Aorta (tissue), 5 donors: Measurements from ENCODE around the gene WHRN. TPM values are rescaled to one million over a fixed set of nuclear protein-coding genes. Genes with fewer than 3 reads are reported as not detected.
A peak's percentile ranks its signal among the peaks of the same experiment; 100 is the strongest.

Experiments
- ATAC-seq: fragments of 200-7000 bp; cut with Tn5 transposase; one replicate; pipeline ENCODE4 v1.9.1; 2022; ENCODE audit warnings: moderate library complexity; ENCODE audit not compliant: low FRiP score
- DNase-seq, 2 donors: peaks; one replicate each; pipeline ENCODE4 v3.0.0-alpha.2; 2020
- H3K27ac ChIP-seq, 2 donors: one replicate each; pipeline ENCODE4 v1.5.1; 2013; ENCODE audit warnings: low read length in 2 of 2, mild to moderate bottlenecking in 2 of 2, moderate library complexity in 2 of 2, control low read depth in 1 of 2, inconsistent platforms in 1 of 2, low read depth in 1 of 2
- H3K27me3 ChIP-seq, 2 donors: one replicate each; pipeline ENCODE4 v1.6.1; 2013; ENCODE audit warnings: control low read depth in 1 of 2, low read length in 1 of 2, mild to moderate bottlenecking in 1 of 2, moderate library complexity in 1 of 2; ENCODE audit not compliant: insufficient read depth in 2 of 2, control insufficient read depth in 1 of 2
- H3K36me3 ChIP-seq, 2 donors: one replicate each; pipeline ENCODE4 v1.6.1; 2013; ENCODE audit warnings: control low read depth in 1 of 2, low read length in 1 of 2, mild to moderate bottlenecking in 1 of 2; ENCODE audit not compliant: insufficient read depth in 2 of 2, control insufficient read depth in 1 of 2
- H3K4me1 ChIP-seq, 2 donors: one replicate each; pipeline ENCODE4 v1.6.1; 2013; ENCODE audit warnings: low read length in 2 of 2, control low read depth in 1 of 2, mild to moderate bottlenecking in 1 of 2, moderate library complexity in 1 of 2; ENCODE audit not compliant: insufficient read depth in 2 of 2, control insufficient read depth in 1 of 2
- H3K4me3 ChIP-seq, 2 donors: one replicate each; pipeline ENCODE4 v1.5.1; 2013; ENCODE audit warnings: low read length in 2 of 2, control low read depth in 1 of 2, mild to moderate bottlenecking in 1 of 2
- H3K9me3 ChIP-seq: one replicate; pipeline ENCODE4 v1.6.1; 2013; ENCODE audit warnings: mild to moderate bottlenecking, low read length; ENCODE audit not compliant: control insufficient read depth
- WGBS, 2 donors: extraction: QIAGEN DNeasy Blood & Tissue Kit; methylation state at CpG; one replicate each; pipeline ENCODE4 v1.1.7; 2013; 5-methylcytosine and 5-hydroxymethylcytosine counted together
- intact Hi-C, 2 donors: fragments of 100-400 bp; cut with DNase I; formaldehyde crosslinking; loops; one replicate each; pipeline versions ENCODE4 v1.14.2 to v1.15.0; 2022
- polyA plus RNA-seq, 2 donors: library from polyadenylated mRNA; stranded (reverse); fragments of 200-250 nt; gene quantifications; one replicate each; pipeline ENCODE4 v1.2.3, GENCODE V29; 2013
- total RNA-seq, 2 donors: library from RNA; stranded (reverse); fragmentation: NEBNext Ultra II Directional; extraction: Animal tissue kit (Norgen Biotek cat#: 25700); gene quantifications; one replicate each; pipeline ENCODE4 v1.2.1, GENCODE V29; 2021
- donor health status: healthy with polysubstance abuse.
- donor health status: Bipolar disorder and iron deficiency.
- donor health status: DM: no; HTN: no; CAD: no.
- donor health status: DM: no; HTN: no; CAD: no.
- donor health status: DM: yes; HTN: yes; CAD: no.

The WHRN gene
- total and polyA plus RNA-seq, 4 donors: 1.5 to 4.0 (median 3.6) TPM

GRCh38 chr9:114465417-114465816 is 39.9 kb downstream of the WHRN start:
- ATAC-seq: no peak
- intact Hi-C loops: no loop called here
- Histone ChIP-seq H3K4me3 (no peak overlapping the region), H3K27me3 (no peaks in the 10 kb centered on the region), H3K36me3 (no peaks in the 10 kb centered on the region), H3K27ac (no peak overlapping the region), H3K4me1 (no peaks in the 10 kb centered on the region), H3K9me3 (no peaks in the 10 kb centered on the region)
- DNase-seq: peak in 1 of 2 donors; percentile 55
- WGBS, 2 donors: 93 to 98% methylated on average over 4 of the region's 4 CpGs

DNA sequence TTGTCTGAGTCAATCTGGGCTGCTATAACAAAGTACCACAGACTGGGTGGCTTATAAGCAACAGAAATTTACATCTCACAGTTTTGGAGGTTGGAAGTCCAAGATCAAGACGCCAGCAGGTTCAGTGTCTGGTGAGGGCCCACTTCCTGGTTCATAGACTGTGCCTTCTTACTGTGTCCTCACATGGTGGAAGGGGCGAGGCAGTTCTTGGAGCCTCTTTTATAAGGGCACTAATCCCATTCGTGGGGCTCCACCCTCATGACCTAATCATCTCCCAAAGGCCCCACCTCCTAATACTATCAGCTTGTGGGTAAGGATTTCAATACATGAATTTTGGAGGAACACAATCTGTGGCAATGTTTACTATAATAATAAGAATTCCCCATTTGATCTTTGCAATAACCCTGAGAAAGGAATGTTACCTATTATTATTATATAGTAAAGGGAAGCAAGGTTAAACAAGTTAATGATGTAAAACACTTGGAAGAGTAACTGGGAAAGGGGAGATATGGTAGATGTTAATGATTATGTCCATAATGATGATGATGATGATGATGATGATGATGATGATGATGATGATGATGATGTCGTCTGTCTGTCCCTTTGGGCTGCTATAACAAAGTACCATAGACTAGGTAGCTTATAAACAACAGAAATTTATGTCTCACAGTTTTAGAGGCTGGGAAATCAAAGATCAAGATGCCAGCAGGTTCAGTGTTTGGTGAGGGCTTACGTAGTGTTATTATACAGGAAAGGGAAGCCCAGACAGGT is 40.8 kb downstream of the WHRN start:
- H3K9me3 ChIP-seq: no peaks in the 10 kb centered on the region
- intact Hi-C loops: no loop called here
- no peak overlapping the region for H3K4me3 ChIP-seq
- H3K27ac ChIP-seq: no peak overlapping the region
- H3K27me3 ChIP-seq: no peaks in the 10 kb centered on the region
- no peaks in the 10 kb centered on the region for H3K4me1 ChIP-seq
- ATAC-seq (no peak), DNase-seq (peak in 1 of 2 donors; percentile 46)
- WGBS, 2 donors: 95 to 96% methylated on average over 5 of the region's 5 CpGs
- no peaks in the 10 kb centered on the region for H3K36me3 ChIP-seq

- H3K27ac ChIP-seq: no peak overlapping the region
- ATAC-seq: no peak
- no peak overlapping the region for H3K4me3 ChIP-seq
- no peak for DNase-seq
- intact Hi-C loops: no loop called here
- whole genome bisulfite sequencing, 2 donors: 74 to 75% methylated on average over 5 of the region's 5 CpGs
- H3K36me3 ChIP-seq: no peaks in the 10 kb centered on the region
- H3K9me3 ChIP-seq: no peaks in the 10 kb centered on the region
- H3K4me1 ChIP-seq: no peaks in the 10 kb centered on the region
- no peaks in the 10 kb centered on the region for H3K27me3 ChIP-seq
Measured at GRCh38 chr9:114462791-114463190, 42.5 kb downstream of the WHRN start.

- no peak overlapping the region for H3K27ac ChIP-seq
- DNase-seq (no peak), ATAC-seq (no peak)
- no peak overlapping the region for H3K4me3 ChIP-seq
- 81 to 83% methylated on average over 4 of the region's 4 CpGs for WGBS, 2 donors
- no peaks in the 10 kb centered on the region for H3K9me3 ChIP-seq
- intact Hi-C loops: no loop called here
- H3K27me3 ChIP-seq: no peaks in the 10 kb centered on the region
- no peaks in the 10 kb centered on the region for H3K36me3 ChIP-seq
- H3K4me1 ChIP-seq: no peaks in the 10 kb centered on the region
Measured at GRCh38 chr9:114461468-114461867, 43.8 kb downstream of the WHRN start.

DNA sequence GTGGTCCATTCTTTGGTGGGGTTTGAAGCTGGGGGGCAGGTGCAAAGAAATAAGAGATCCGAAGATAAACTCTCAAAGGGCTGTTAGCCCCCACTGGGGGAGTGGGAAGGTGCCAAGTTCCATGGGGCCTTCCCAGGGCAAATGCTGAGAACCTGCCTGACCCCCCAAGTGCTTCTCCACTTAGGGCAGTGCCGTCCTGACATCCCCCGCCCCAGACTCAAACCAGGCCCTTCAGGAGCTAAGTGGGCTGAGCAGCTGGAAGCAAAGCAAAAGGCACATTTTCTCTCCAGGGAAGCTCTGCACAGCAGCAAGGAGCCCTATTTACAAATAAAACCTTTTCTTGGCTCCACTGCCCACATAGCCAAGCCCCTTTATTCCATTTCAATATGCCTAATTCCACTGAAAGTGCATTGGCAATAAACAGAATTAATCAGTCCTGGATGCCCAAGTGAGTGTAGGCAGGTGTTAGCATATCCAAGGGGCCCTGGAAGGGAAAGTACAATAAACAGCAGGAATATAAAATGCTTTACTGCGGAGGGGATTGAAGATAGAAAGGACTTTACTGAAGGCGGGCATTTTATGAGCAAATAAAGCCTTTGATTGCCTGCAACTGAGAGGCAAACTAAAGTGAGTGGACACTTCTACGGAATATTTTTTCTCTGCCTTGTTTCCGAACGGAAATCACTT is 44.6 kb downstream of the WHRN start:
- no peaks in the 10 kb centered on the region for H3K9me3 ChIP-seq
- H3K27me3 ChIP-seq: no peaks in the 10 kb centered on the region
- H3K4me1 ChIP-seq: no peaks in the 10 kb centered on the region
- no peak overlapping the region for H3K4me3 ChIP-seq
- DNase-seq: no peak
- no peak overlapping the region for H3K27ac ChIP-seq
- 57 to 58% methylated on average over 8 of the region's 8 CpGs for WGBS, 2 donors
- intact Hi-C loops: no loop called here
- no peak for ATAC-seq
- H3K36me3 ChIP-seq: no peaks in the 10 kb centered on the region

DNA sequence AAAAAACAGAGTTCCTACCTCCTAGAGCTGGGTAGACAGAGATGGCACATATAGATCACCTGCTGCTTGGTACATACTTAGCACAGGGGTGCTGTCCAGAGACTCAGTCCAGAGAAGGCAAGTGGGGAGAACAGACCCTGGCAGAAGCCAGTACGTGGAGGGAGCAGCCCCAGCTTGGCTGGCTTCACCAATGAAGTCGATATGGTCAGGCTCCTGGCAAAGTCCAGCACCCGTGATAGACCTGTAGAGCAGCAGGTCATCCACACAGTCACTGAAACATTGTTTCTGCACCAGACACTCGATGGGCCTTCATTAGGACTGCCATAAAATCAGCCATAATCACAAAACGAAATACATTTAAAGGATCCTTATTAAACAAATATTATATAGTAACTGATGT is 45.8 kb downstream of the WHRN start:
- Histone ChIP-seq H3K27me3 (peaks cover 0 to 2% of the 10 kb centered on the region in 2 donors), H3K4me3 (no peak overlapping the region), H3K4me1 (no peaks in the 10 kb centered on the region), H3K9me3 (no peaks in the 10 kb centered on the region), H3K27ac (no peak overlapping the region), H3K36me3 (no peaks in the 10 kb centered on the region)
- DNase-seq (no peak), ATAC-seq (no peak)
- intact Hi-C loops: no loop called here
- 70 to 71% methylated on average over 5 of the region's 5 CpGs for WGBS, 2 donors

DNA sequence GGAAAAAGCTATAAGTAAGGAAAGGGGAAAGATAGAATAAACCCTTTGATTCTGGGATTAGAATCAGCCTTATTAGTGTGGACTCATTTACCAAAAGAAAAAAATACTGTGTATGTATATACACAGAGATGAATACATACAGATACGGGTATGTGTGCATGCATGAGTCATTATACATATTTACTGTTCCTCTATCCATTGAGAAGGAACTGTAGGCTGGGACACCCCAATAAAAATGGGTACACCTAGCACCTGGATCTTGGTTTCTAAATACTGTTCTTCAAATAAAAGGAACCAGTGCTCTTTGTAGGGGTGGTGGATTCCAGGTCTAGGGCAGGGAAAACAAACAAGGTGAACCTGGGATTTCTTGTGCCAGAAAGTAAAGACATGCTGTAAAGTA is 48.3 kb downstream of the WHRN start:
- intact Hi-C loops: no loop called here
- Histone ChIP-seq H3K36me3 (no peaks in the 10 kb centered on the region), H3K4me1 (no peaks in the 10 kb centered on the region), H3K4me3 (no peak overlapping the region), H3K27me3 (peaks cover 0 to 2% of the 10 kb centered on the region in 2 donors), H3K27ac (no peak overlapping the region), H3K9me3 (no peaks in the 10 kb centered on the region)
- DNase-seq (no peak), ATAC-seq (no peak)
- 82 to 85% methylated on average over 1 of the region's 1 CpG for WGBS, 2 donors

GRCh38 chr9:114454652-114455051 is 50.6 kb downstream of the WHRN start:
- intact Hi-C loops: no loop called here
- Histone ChIP-seq H3K4me3 (no peak overlapping the region), H3K27ac (no peak overlapping the region), H3K4me1 (no peaks in the 10 kb centered on the region), H3K27me3 (peaks cover 0 to 2% of the 10 kb centered on the region in 2 donors), H3K36me3 (no peaks in the 10 kb centered on the region), H3K9me3 (no peaks in the 10 kb centered on the region)
- ATAC-seq (no peak), DNase-seq (no peak)
- 0% methylated on average over 1 of the region's 1 CpG for WGBS, 2 donors
